Measurements from ENCODE around the gene CHRNA10.

CHRNA10 gene

DNA sequence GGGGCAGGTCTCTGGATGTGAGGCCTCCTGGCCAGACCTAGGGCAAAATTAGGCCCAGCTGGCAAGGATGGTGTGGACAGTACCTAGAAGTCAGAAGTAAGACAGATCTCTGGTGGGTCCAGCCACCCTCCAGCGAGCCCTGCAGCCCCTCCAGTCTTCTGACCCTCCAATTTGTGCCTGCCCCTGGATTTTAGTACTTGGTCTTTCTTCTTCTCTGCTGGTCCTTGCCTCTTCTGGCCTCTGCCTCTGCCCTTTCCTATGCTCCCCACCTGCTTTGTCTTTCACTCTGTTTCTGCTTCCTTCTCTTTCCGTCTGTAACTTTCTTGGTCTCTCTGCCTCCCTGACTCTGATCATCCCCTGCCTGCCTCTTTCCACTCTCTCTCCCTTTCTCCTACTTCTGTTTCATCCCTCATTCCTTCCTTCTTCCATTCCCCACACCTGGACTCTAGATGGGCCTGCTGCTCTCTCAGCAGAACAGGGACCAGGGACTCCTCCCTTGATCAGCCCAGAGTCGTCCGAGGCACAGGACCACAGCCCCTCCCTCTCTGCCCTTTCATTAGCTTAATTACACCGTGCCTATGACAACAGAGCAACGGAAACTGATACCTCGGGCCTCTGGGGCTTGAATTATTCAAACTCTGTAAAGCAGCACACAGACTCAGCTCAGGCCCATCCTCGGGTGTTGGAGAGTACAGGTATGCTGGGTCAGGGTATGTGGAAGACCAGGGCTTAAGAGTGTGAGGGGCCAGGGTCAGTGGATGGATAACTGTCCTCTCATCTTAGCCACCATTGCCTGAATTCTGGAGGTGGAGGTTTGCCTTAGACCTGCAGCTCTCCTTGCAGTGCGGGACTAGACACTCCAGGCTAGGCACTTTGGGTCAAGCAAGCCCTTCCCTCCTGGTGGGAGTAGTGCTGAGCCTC lies at the start of gene CHRNA10:
TSS of gene CHRNA10 (minus strand) at position 51 of the 921 bp plus-strand sequence. CDS start 72 bp downstream, outside the sequence.
- no peak for TF ChIP-seq CTCF (IDR thresholded peaks at IDR 0.05; ENCODE audit: borderline replicate concordance, insufficient read depth, low read depth, low read length)
- H3K4me3 ChIP-seq (ENCODE audit: low read depth, low read length), result no peak within 1 kb of the TSS

DNA sequence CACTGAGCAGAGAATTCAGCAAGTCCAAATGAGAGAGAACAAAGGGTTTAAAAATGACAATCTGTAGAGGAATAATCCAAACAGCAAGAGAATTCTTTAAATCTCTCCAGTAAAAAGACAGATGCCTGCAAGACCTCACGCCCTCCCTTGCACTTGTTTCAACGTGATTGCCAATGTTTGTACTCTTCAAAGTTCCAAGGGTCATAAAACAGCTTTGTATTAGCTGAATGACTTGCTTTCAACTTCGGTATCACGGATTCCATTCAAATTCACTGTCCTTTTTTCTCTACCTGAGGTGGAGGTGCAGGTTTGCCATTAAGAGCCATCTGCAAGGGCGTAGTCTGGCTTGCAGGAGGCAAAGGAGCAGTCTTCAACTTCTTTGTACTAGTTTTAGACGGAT lies 41.1 kb upstream of the CHRNA10 start:
- no peak overlapping the region for H3K4me3 ChIP-seq (ENCODE audit: low read depth, low read length)
- TF ChIP-seq CTCF (IDR thresholded peaks at IDR 0.05; ENCODE audit: borderline replicate concordance, insufficient read depth, low read depth, low read length), result no peak

GRCh38 chr11:3710485-3711259 lies 39.5 kb upstream of the CHRNA10 start:
- no peak for TF ChIP-seq CTCF (IDR thresholded peaks at IDR 0.05; ENCODE audit: borderline replicate concordance, insufficient read depth, low read depth, low read length)

DNA sequence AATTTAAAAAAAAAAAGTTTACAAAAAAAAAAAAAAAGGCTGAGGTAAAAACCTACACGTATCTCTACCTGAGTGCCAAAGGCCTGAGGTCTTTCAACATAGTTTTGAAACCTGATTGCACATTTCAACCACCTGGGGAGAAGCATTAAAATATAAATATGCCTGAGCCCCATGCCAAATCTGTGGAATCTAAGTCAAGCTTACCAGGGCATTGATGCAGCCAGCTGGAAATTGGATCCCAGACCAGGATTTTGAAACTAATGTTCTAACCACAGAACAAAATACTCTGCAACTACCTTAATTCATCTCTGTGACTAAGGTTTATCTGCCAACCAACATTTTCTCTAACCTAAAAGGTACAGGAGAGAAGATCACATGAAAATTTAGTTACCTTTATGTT lies 38.8 kb upstream of the CHRNA10 start:
- no peak overlapping the region for H3K4me3 ChIP-seq (ENCODE audit: low read depth, low read length)
- TF ChIP-seq CTCF (IDR thresholded peaks at IDR 0.05; ENCODE audit: borderline replicate concordance, insufficient read depth, low read depth, low read length), result no peak

More at GRCh38 chr11:3710485-3711259, 39.5 kb upstream of the CHRNA10 start:
- no peak overlapping the region for H3K4me3 ChIP-seq (ENCODE audit: low read depth, low read length)

- no peak for TF ChIP-seq CTCF (IDR thresholded peaks at IDR 0.05; ENCODE audit: borderline replicate concordance, insufficient read depth, low read depth, low read length)
- H3K4me3 ChIP-seq (ENCODE audit: low read depth, low read length), result no peak overlapping the region
Measured at GRCh38 chr11:3707176-3707575, 36.0 kb upstream of the CHRNA10 start.

- H3K4me3 ChIP-seq (ENCODE audit: low read depth, low read length), result no peak overlapping the region
- TF ChIP-seq CTCF (IDR thresholded peaks at IDR 0.05; ENCODE audit: borderline replicate concordance, insufficient read depth, low read depth, low read length), result no peak
Measured at GRCh38 chr11:3703383-3703782, 32.2 kb upstream of the CHRNA10 start.
